ENCODE measurements around the gene MGMT. TPM values are rescaled to one million over a fixed set of nuclear protein-coding genes. Genes with fewer than 3 reads are reported as not detected.

Gene MGMT
- total RNA-seq, 1 experiment from 2014 or later: 11.5 TPM

DNA sequence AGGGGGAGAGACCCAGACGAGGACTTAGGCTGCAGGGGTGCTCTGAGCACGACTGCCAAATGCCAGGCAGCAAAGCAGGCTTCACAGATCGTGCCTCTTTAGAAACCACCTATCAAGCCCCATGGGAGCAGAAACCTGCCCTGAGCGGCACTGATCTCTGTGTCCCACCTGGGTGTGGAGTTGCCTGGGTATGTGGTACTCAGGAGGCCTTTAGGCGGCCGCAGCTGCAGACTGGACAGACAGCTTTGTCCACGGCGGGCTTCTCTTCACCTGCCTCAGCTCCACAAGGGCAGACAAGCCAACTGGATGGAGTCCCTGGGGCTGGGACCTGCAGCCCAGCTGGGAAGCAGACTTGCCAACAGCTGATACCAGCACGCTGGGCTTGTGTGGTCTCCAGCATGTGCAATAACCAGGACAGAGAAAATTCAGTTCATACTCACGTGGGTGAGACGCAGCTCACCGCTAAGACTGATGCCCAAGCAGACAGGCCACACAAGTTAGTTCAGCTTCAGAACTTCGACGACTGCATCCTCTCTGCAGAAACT lies 333.8 kb downstream of the MGMT start:
- ATAC-seq (no peak), DNase-seq (ENCODE audit: low read depth, low spot score) (no peak)
- H3K27ac ChIP-seq (ENCODE audit: low read depth, low read length): no peak overlapping the region
- H3K4me2 ChIP-seq (ENCODE audit: low read length): no peak overlapping the region
- H3K36me3 ChIP-seq (ENCODE audit: control insufficient read depth in 1 of 2, insufficient read depth in 2 of 2, low read length in 2 of 2): no peaks in the 10 kb centered on the region
- intact Hi-C loops (cut with micrococcal nuclease): no loop called here
- no TSS peak for BruUV-seq (replicated peaks)
- H3K4me1 ChIP-seq (ENCODE audit: control insufficient read depth in 1 of 2, insufficient read depth in 2 of 2, low read length in 2 of 2): no peaks in the 10 kb centered on the region
- POLR2A ChIA-PET: no interaction called here
- no peaks in the 10 kb centered on the region for H3K79me2 ChIP-seq (ENCODE audit: insufficient read depth, low read length)
- H2AFZ ChIP-seq (ENCODE audit: low read depth, low read length, poor library complexity, severe bottlenecking): no peak overlapping the region
- H3K4me3 ChIP-seq (replicated peaks in 1 of 2; ENCODE audit: low read depth in 1 of 2, low read length in 2 of 2): no peak overlapping the region
- CTCF ChIA-PET: no interaction called here
- H3K9me3 ChIP-seq (ENCODE audit: control insufficient read depth in 1 of 2, insufficient read depth in 1 of 2, low read depth in 1 of 2, low read length in 2 of 2): no peaks in the 10 kb centered on the region
- no peaks in the 10 kb centered on the region for H4K20me1 ChIP-seq (ENCODE audit: insufficient read depth)
- no peak for TF ChIP-seq POLR2AphosphoS5 (IDR thresholded peaks at IDR 0.05; ENCODE audit: low read depth, low read length)
- TF ChIP-seq POLR2A (IDR thresholded peaks at IDR 0.05; ENCODE audit: borderline replicate concordance, extremely low read depth, insufficient read depth, insufficient read length): no peak
- TF ChIP-seq RAD21 (IDR thresholded peaks at IDR 0.05; ENCODE audit: low read depth): no peak
- no peak for TF ChIP-seq EGR1 (IDR thresholded peaks at IDR 0.05; ENCODE audit: low read depth)
- TF ChIP-seq, protein P1, sequence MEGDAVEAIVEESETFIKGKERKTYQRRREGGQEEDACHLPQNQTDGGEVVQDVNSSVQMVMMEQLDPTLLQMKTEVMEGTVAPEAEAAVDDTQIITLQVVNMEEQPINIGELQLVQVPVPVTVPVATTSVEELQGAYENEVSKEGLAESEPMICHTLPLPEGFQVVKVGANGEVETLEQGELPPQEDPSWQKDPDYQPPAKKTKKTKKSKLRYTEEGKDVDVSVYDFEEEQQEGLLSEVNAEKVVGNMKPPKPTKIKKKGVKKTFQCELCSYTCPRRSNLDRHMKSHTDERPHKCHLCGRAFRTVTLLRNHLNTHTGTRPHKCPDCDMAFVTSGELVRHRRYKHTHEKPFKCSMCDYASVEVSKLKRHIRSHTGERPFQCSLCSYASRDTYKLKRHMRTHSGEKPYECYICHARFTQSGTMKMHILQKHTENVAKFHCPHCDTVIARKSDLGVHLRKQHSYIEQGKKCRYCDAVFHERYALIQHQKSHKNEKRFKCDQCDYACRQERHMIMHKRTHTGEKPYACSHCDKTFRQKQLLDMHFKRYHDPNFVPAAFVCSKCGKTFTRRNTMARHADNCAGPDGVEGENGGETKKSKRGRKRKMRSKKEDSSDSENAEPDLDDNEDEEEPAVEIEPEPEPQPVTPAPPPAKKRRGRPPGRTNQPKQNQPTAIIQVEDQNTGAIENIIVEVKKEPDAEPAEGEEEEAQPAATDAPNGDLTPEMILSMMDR (IDR thresholded peaks at IDR 0.05 in 2 of 3, conservative IDR thresholded peaks at IDR 0.05 in 1 of 3; ENCODE audit: borderline replicate concordance in 1 of 3, insufficient read depth in 1 of 3, low read depth in 2 of 3, low read length in 2 of 3): no peak
- TF ChIP-seq EZH2 (IDR thresholded peaks at IDR 0.05): no peak
- no peak for TF ChIP-seq CBX3 (IDR thresholded peaks at IDR 0.05; ENCODE audit: low read depth)
- TF ChIP-seq, protein P2, sequence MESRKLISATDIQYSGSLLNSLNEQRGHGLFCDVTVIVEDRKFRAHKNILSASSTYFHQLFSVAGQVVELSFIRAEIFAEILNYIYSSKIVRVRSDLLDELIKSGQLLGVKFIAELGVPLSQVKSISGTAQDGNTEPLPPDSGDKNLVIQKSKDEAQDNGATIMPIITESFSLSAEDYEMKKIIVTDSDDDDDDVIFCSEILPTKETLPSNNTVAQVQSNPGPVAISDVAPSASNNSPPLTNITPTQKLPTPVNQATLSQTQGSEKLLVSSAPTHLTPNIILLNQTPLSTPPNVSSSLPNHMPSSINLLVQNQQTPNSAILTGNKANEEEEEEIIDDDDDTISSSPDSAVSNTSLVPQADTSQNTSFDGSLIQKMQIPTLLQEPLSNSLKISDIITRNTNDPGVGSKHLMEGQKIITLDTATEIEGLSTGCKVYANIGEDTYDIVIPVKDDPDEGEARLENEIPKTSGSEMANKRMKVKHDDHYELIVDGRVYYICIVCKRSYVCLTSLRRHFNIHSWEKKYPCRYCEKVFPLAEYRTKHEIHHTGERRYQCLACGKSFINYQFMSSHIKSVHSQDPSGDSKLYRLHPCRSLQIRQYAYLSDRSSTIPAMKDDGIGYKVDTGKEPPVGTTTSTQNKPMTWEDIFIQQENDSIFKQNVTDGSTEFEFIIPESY (IDR thresholded peaks at IDR 0.05; ENCODE audit: extremely low read depth, insufficient replicate concordance, low read length): no peak
- no peak for TF ChIP-seq ELF1 (IDR thresholded peaks at IDR 0.05; ENCODE audit: borderline replicate concordance, low read depth)
- TF ChIP-seq JUND (IDR thresholded peaks at IDR 0.05): no peak
- TF ChIP-seq SRF (IDR thresholded peaks at IDR 0.05; ENCODE audit: low read depth): no peak
- no peak for TF ChIP-seq YY1 (IDR thresholded peaks at IDR 0.05; ENCODE audit: extremely low read depth, insufficient replicate concordance, low read depth, low read length)
- TF ChIP-seq, protein P3, sequence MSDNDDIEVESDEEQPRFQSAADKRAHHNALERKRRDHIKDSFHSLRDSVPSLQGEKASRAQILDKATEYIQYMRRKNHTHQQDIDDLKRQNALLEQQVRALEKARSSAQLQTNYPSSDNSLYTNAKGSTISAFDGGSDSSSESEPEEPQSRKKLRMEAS (IDR thresholded peaks at IDR 0.05): no peak
- no peak for TF ChIP-seq ZFX (IDR thresholded peaks at IDR 0.05)
- TF ChIP-seq SP1 (IDR thresholded peaks at IDR 0.05; ENCODE audit: low read depth): no peak
- TF ChIP-seq CEBPB (IDR thresholded peaks at IDR 0.05; ENCODE audit: low read depth): no peak
- no peak for TF ChIP-seq FOSL1 (IDR thresholded peaks at IDR 0.05; ENCODE audit: low read depth)
- TF ChIP-seq, protein P4, sequence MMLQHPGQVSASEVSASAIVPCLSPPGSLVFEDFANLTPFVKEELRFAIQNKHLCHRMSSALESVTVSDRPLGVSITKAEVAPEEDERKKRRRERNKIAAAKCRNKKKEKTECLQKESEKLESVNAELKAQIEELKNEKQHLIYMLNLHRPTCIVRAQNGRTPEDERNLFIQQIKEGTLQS (IDR thresholded peaks at IDR 0.05): no peak
- no peak for TF ChIP-seq SIN3A (IDR thresholded peaks at IDR 0.05; ENCODE audit: low read depth)
- H3K27me3 ChIP-seq (ENCODE audit: insufficient read depth, low read length): no peaks in the 10 kb centered on the region
- H3K9me2 ChIP-seq (ENCODE audit: insufficient read depth): no peaks in the 10 kb centered on the region
- RAD21 ChIA-PET (ENCODE audit: low non-redundant PET in 1 of 2, low total read pairs in 2 of 2, uncharacterized antibody in 2 of 2, unreplicated experiment in 2 of 2): no interaction called here
- H3K9ac ChIP-seq (ENCODE audit: low read length): no peak overlapping the region
